ENCODE measurements around the gene PLCB4.

The PLCB4 gene

DNA sequence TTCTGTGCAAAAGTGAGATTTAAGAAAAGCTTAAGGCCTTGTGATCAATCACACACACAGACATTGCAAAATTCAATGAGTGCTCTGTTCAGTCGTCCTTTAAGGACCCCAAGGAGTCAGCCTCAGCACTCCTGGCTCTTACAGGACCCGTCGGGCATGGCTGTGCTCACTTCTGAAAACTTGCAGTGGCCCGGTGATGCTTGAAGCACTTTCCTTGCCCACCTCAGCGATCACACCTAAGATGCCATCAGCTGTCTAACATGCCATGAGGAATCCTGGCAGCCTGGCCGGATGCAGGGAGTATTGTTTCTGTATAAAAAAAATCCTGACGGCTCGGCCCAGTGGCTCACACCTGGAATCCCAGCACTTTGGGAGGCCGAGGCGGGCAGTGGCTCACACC, 344.1 kb downstream of the PLCB4 start:
- no peak for DNase-seq

DNA sequence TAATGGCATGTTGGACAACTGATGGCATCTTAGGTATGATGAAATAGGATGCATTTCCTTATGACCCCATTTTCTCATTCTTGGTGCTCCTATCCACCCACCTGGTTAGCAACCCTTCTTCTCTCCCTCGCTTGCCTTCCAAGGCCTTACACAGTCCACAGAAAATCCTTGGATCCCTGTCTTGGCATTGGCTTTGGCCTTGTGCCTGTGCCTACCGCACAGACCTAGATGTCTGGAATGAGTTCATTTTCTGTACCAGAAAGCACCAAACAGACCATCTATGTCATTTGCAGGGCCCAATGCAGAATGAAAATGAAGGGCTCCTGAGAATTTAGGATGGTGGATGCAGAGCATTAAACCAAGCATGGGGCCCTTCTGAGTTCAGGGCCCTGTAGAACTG, 346.5 kb downstream of the PLCB4 start:
- no peak for DNase-seq

DNA sequence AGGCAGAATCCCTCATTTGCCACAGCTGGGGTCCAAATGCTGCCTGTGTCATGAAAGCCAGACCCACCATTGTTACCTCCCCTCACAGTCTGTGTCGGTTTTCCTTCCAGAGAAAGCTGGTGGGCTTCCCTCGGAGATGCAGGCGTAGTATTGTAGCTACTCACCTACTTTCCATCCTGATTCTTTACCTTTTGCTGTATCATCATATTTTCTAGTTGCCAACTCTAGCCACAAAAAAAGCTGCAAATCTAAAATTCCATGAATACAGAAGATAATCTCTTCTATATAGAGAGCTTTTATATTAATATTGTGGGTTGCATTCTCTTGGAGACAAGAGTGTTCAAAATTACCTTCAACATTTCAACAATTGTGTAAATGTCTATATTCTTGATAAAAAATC, 347.5 kb downstream of the PLCB4 start:
- no peak for DNase-seq

DNA sequence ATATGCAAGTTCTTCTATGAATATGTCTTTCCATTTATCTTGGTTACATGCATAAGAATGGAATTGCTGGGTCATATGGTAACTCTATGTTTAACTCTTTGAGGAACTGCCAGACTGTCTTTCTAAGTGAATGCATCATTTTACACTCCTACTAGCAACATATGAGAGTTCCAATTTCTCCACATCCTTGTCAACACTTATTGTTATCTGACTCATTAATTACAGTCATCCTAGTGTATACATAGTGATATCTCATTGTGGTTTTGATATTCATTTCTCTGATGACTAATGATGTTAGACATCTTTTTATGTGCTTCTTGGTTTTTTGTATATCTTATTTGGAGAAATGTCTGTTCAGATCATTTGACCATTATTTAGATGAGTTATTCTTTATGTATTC, 348.8 kb downstream of the PLCB4 start:
- no peak for DNase-seq

DNA sequence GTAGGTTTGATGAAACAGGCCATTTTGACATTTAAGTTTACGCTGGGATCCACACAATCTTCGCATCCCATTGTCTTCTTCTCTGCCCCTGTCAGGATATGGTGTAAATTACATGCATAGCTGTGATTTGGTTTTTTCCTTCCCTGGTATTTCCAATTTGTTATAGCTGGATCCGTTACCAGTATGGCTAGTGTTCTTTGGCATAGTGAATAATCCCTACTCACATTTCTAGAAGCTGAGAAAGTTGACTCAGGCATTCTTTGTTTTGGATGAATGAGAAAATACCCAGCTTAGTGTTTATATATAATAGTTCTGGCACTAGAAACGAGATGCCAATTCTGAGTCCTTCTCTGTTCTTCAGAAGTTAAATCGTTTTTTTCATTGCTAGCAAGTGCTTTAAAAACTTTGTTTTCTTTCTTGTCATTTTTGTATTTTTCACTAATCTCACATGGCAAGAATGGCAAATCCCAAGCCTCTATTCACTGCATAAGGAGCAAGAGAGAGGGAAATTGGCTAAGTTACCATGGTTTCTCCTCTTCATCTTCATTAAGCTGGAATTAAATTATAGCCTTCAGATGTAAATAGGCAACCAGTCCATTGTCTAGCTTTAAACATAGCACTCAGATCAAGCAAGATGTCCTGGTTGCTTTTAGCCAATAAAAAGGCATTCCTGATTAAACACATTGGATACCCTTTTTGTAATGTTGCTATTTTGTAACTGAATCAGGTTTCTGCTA, 353.6 kb downstream of the PLCB4 start:
- no peak for DNase-seq

DNA sequence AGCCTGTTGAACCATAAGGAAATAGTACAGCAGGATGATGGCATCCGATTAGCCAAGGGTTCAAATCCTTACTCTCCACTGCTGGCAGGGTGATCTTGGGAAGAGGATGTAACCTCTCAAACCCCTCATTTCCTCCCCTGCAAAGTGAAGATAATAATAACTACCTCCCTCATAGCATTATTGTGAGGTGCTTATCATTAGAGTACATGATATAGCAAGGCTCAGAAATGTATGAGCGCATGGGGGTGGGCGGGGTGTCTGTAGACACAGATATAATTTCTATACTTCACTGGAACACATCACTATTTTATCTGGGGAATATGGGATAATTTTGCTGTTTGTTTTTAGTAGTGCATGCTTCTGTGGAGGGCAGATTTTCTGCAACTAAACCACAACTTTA, 355.7 kb downstream of the PLCB4 start:
- DNase-seq = no peak

DNA sequence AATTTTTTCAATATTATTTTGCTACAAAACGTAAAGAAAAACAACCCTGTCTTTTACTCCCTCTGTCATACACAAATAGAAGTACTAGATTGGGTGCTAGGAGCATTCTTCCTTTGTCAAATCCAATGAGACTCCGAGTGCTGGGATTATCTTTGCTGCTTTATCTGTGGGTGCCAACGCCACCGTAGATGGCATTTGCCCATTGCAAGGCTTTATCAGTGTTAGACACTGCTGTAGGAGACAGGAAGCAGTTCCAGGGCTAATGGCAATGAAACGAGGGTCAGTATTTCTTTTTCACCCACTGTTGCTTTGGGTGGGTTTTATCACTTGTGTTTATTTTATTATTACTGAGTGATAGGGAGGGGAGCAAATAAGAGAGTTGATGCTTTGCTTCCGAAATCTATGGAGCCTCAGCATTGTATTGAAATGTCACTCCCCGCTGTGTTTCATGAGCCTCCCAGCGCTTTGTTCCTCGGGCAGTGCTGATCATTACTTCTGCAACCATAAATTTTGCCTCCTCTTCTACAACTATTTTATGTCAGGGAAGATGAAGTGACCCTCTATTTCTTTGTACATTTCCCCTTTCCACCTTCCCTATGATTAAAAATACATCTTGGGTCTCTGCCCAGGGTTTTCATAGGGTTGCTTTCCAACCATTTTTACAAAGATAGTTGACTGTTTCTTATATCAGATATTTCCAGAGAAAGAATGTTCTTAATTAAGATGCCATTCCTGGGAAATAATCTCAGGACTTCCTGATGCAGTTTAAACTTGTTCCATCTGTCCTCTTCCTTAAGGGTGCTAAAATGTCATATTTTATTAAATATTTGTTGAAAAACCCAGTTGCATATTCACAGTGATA, 358.8 kb downstream of the PLCB4 start:
- DNase-seq = no peak

DNA sequence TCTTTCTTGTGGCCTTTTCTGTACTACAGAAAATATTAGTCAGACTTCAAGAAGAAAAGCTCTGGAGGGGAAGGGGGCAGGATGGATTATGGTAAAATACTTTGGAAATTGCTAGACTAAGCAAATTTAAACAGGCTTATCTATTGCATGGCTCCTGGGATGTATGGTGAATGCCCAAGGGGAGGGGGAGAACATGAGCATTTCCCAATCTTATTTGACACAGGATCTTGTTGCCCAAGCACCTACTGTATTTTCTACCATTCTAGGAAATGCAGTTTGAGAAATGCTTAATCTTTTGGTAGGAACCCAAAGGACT, 359.4 kb downstream of the PLCB4 start:
- no peak for DNase-seq

DNA sequence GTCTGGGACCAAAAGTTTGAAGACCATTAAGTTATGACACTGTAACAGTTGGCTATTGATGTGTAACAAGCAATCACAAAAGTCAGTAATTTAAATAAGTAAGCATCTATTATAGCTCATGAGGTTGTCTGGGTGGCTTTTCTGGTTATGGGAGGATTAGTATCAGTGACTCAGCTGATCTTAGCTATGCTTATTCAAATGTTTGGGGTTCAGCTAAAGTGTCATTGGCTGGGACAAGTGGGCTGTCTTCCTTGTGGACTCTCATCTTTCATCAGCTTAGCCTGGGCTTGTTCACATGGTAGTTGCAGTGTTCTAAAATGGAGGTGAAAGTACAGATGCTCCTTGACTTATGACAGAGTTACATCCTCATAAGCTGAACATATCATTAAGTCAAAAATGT, 370.9 kb downstream of the PLCB4 start:
- DNase-seq = no peak

DNA sequence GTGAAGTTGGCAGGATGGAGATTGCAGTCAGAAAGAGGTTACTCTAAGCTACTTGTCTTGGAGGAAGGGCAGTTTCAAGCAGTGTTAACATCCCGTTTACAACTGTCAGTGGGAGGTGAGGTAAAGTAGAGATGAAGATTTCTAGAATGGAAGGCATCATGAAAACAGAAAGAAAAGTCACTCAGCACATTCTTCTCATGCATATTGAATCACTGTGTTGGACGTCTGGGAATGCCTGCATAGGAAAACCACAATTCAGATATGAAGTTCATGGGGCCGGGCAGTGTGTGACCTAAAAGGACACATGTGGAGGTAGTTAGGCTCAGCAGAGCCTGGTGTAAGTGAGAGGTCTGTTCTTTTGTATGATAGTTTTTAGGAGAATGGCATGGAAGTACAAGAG, 372.0 kb downstream of the PLCB4 start:
- DNase-seq = no peak

DNA sequence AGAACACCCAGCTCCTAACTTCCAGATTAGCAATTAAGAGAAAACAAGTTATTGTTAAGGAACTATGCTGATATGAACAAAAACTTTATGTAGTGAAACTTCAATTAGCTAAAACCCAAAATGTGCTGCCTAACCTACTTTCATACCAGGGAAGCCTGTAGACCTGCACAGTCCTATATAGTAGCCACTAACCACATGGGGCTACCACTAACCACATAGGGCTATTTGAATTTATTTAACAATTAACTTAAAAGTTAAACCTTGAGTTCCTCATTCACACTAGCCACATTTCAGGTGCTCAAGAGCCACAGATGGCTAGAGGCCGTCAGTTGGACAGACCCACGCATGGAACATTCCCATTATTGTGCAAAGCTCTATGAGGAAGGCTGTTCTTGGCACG, 373.1 kb downstream of the PLCB4 start:
- DNase-seq = no peak

DNA sequence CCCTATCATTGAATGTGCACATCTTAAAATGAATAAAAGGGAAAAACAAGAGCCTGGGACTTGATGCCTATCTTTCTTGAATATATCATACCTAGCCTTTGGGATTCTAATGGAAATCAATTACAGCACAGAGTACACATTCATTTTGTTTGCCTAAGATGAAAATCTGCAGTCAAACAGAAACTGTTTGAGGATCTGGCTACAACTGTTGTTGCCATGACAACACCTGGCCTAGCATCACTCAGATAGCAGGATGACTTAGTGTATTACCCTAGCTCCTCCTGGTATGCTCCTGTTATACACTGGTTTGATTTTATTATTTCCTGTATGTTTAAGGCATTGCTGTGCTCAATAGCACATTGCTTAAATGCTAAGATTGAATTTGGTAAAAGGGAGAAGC, 374.0 kb downstream of the PLCB4 start:
- DNase-seq = peak; percentile 30

DNA sequence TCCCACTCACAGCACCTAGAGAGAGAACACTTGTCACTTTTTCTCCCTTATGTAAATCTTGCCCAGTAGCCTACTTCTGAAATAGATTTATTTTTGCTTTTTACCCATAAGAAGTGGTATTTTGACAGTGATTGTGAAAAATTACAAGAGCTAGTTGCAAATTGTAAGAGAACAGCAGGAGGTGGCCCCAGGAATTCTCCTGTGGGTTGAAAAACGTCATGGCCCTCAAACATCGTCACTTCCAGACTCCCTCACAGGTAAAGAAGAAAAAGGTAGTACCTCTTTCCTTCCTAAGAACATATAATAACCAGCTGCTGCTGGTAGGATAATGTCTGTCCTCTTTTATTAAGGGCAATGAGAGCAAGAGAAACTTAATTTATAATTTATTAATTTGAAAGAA, 376.0 kb downstream of the PLCB4 start:
- DNase-seq = no peak

DNA sequence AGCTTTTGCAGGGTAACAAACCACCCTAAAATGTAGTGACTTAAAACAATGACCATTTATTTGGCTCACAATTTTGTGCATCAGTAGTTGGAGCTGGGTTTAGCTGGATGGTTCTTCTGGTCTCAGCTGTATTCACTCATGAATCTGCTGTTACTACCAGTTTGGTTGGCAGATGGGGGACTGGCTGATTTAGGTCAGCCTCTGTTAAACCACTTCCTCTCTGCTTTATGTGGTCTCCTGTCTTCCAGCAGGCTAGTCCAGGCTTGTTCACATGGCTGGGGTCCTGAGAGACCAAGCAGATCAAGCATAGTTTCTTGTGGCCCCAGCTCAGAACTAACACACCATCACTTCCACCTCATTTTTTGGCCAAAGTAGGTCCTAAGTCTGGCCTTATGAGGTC, 378.3 kb downstream of the PLCB4 start:
- no peak for DNase-seq

DNA sequence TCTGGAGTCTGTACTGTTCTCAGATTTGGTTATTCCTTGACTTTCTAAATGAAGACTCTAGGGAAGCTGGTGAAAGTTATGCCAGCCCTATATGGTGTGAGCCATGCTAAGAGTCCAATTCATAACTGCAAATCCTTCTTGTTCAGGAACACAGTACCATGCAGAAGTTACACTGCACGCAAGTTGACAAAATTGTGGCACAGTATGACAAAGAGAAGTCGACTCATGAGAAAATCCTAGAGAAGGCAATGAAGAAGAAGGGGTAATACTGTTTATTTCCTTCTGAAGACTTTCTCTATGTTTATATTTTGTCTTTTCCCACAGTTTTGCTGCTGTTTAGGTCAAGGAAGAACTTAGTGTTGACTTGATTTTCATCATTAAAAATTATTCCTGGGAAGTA, 384.3 kb downstream of the PLCB4 start:
- DNase-seq = no peak

DNA sequence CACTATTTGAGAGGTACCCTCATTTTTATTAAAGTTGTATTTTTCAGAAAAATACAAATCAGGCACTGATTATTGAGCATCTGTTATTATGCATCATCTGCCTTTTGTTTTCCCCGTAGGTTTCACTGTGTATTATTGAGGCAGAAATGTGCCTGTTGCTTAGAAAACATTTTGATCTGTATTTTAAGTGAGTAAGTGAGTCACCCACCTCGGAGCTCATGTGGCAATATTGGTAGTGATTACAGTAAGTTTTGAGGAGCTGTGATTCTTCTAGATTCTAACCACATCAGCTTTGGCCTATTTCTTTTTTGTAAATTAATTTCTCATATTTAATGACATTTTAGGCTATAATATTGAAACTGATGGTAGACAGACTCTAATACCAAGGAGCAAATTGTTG, 385.9 kb downstream of the PLCB4 start:
- no peak for DNase-seq

DNA sequence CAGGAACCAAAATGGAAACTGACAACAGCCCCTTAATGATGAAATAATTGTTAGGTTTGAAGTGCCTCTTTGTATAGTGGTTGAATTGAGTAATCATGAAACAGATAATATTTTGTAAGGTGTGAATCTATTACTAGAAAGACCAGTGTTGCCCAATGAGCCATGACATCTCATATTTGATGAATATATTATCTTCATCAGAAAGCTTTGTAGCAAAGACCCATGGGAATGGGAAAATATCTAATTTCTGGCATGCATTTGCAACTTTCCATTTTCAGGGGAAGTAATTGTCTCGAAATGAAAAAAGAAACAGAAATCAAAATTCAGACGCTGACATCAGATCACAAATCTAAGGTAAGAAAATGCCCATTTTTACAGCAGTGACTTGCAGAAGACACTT, 388.2 kb downstream of the PLCB4 start:
- no peak for DNase-seq

DNA sequence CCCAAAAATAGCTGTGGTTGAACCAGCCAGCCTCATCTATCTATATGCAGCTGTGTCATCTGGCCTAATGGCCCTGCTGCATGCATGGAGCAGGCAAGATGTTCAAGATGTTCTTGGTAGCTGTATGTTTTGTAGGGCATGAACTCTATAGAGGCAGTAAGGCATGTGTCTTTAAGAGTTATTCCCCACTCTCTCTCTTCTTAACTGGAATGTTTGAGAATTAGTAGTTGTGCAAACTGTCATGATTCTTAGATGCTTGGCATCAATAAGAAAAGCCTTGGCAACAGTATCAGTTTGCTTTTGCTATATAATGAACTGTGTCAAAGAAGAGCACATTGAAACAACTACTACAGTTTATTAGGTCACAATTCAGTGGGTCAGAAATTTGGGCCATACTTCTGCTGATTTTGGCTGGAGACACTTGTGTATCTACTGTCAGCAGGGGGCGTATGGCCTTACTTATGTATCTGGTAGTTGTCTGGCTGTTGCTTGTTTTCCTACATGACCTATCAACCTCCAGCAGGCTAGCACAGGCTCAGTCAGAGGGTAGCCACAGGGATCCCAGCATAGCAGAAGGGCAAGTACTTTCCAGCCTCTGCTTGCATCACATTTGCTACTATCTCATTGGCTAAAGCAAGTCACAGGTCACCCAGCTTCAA, 389.4 kb downstream of the PLCB4 start:
- DNase-seq = peak; percentile 14

DNA sequence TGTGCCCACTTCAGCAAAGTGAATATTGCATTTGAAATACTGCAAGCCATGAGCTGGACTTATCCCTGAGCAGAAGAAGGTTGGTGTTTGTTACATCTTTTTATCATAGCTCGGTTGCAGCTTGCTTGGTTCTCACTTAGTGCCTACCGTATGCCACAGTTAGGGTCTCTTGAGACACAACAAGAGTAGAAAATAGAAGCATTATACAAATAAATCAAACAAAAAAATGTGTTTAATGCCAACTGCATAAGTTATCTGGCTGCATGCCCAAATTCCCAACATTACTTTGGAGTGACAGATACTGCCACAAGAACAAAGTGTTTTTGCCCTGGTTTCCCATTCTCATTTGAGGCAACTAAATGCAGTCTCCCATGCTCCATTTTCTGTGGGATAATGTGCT, 391.6 kb downstream of the PLCB4 start:
- no peak for DNase-seq

DNA sequence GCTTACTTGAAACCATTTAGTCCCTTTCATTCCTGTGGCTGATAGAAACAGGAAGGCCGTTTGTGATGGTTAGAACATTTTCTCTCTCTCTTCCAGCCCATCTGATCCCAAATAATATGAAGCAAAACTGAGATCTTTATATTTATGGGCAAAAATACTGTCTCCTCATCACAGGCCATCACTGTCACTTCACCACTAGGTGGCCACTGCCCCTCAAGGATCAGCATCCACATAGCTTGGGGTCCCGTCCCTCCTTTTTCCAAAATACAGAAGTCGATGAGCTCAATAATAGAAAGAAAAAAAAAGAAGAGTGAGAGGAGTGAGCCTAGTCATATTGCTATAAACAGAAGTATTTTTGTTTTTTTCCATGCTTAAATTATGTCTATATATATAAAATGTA, 399.1 kb downstream of the PLCB4 start:
- DNase-seq = no peak

DNA sequence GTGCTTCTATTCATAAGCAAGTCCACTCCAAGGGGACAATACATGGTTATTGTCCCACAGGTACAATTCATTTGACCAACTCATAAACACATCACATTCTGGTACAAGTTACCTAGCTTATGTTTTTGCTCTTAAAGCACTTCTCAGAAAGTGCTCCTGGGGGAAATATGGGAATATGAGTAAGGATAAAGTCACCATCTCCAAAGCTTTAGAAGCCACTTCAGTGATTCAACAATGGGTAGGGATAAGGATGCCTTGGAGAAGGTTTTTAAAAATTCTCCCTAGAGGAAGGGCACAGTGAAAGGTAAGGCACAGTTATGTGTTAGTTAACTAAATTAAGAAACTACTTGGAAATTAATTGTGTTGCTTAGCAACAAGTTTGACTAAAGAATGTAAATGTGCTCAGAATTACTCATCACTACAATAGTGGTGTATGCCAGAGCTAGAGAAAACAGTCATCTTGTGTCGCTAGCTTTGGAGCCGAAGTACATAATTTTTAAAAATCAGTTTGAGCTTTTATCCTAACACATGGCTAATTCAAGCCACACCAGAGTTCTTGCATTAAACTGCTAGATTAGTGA, 406.0 kb downstream of the PLCB4 start:
- no peak for DNase-seq

DNA sequence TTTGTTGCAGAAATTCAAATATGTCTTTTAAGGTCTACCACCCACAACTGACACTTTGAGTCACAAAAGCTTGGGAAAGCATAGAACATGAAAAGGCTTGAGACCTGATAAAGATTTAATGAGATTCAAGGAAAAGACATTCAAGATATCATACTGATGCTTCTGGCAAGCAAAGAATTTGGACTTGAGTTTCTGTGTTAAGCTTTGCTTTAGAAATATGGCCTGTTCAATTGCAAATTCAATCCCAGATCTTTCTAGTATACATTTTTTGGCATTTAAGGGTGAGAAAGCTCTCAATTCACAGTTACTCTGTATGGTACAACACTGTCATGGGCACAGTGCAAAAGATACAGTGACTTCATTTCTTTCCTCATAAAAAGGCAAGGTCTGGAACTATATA, 406.6 kb downstream of the PLCB4 start:
- no peak for DNase-seq

DNA sequence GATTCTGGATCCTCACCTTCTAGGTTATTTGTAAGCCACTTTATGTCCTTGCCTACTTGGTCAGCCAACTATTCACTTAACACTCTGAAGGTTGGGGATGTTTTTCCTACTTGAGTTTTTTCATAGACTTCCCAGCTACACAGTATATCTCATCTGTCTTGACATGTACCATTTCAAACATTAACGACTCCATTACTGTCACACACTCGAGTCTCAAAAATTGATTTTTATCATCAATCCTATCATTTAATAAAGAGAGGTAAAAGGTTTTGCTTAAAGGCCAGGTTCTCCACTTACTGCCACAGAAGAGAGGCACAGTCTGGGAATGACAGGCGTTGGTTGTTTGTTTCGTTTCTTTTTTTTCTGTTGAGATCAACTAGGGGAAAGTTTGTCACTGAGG, 407.3 kb downstream of the PLCB4 start:
- no peak for DNase-seq

DNA sequence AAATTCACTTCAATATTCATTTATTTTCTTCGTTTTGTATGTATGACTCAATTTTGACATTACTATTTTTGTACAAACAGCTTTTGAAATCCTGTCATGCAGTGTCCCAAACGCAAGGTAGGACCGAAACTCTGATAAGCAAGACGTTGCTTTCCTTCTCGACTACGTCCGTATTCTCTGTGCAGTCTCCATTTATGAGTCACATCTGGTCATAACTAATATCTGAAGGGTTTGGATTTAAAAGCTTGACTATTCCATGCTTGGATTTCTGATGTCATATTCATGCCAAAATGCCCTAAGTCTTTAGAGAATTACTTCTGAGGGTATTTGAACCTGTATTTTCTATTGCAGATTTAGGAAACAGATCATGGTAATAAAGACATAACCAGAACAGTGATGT, 407.8 kb downstream of the PLCB4 start:
- DNase-seq = no peak

All from NCI-H526 treated with DMSO at 0.1 percent for 48 hours (cell line).